Measurements from ENCODE around the gene C3AR1.
A peak's percentile ranks its signal among the peaks of the same experiment; 100 is the strongest.

Gene C3AR1

GRCh38 chr12:8045952-8046944, 19.9 kb downstream of the C3AR1 start:
- peak; percentile 94 for TF ChIP-seq CTCF (conservative IDR thresholded peaks at IDR 0.05; ENCODE audit: low read depth, low read length)
- DNase-seq (ENCODE audit: low read depth), result peak; percentile 91
- H3K4me3 ChIP-seq (ENCODE audit: low read depth, low read length), result no peak overlapping the region

- DNase-seq (ENCODE audit: low read depth), result no peak
- no peak overlapping the region for H3K4me3 ChIP-seq (ENCODE audit: low read depth, low read length)
- TF ChIP-seq CTCF (conservative IDR thresholded peaks at IDR 0.05; ENCODE audit: low read depth, low read length), result no peak
Measured at GRCh38 chr12:8040791-8041190, 25.4 kb downstream of the C3AR1 start.

- peak; percentile 75 for DNase-seq (ENCODE audit: low read depth)
- peak overlapping the region; percentile 36 for H3K4me3 ChIP-seq (ENCODE audit: low read depth, low read length)
- no peak for TF ChIP-seq CTCF (conservative IDR thresholded peaks at IDR 0.05; ENCODE audit: low read depth, low read length)
Measured at GRCh38 chr12:8038659-8039114, 27.5 kb downstream of the C3AR1 start.

- no peak for TF ChIP-seq CTCF (conservative IDR thresholded peaks at IDR 0.05; ENCODE audit: low read depth, low read length)
- no peak for DNase-seq (ENCODE audit: low read depth)
- H3K4me3 ChIP-seq (ENCODE audit: low read depth, low read length), result no peak overlapping the region
Measured at GRCh38 chr12:8037947-8038346, 28.2 kb downstream of the C3AR1 start.

- H3K4me3 ChIP-seq (ENCODE audit: low read depth, low read length), result no peak overlapping the region
- no peak for TF ChIP-seq CTCF (conservative IDR thresholded peaks at IDR 0.05; ENCODE audit: low read depth, low read length)
- no peak for DNase-seq (ENCODE audit: low read depth)
Measured at GRCh38 chr12:8037046-8037663, 29.0 kb downstream of the C3AR1 start.

GRCh38 chr12:8036346-8036745, 29.8 kb downstream of the C3AR1 start:
- TF ChIP-seq CTCF (conservative IDR thresholded peaks at IDR 0.05; ENCODE audit: low read depth, low read length), result no peak
- H3K4me3 ChIP-seq (ENCODE audit: low read depth, low read length), result no peak overlapping the region
- no peak for DNase-seq (ENCODE audit: low read depth)

Data from choroid plexus epithelial cell (primary cell).